A673 (cell line): ENCODE results near the gene S100Z. TPM values are rescaled to one million over a fixed set of nuclear protein-coding genes. Genes with fewer than 3 reads are reported as not detected.

Experiments
- BruUV-seq: library from RNA; stranded (reverse); fragments of 400-500 nt; replicated peaks from 2 replicates; lab custom pipeline; 2021; lab: Mats Ljungman, UMichigan
- CTCF ChIA-PET: fragments of 300-600 bp; sonication (Branson Sonifier 250); formaldehyde crosslinking; loops from one replicate; lab custom pipeline; 2022; ENCODE audit warnings: antibody characterized with exemption; lab: Charles Lee
- POLR2A ChIA-PET: fragments of 300-600 bp; sonication (Branson Sonifier 250); formaldehyde crosslinking; loops from one replicate; lab custom pipeline; 2022; ENCODE audit warnings: antibody characterized with exemption; ENCODE audit not compliant: low non-redundant PET; lab: Charles Lee
- DNase-seq: peaks from one replicate; pipeline ENCODE4 v3.0.0-alpha.2; 2015; ENCODE audit warnings: low spot score
- H3K27ac ChIP-seq: fragments of 200-600 bp; sonication (generic); 2 replicates; pipeline ENCODE4 v1.5.1; 2016; ENCODE audit warnings: mixed run types, low read depth, mild to moderate bottlenecking, mixed read lengths, antibody characterized with exemption, low read length; ENCODE audit not compliant: poor library complexity, severe bottlenecking
- H3K27me3 ChIP-seq: fragments of 200-600 bp; sonication (generic); replicated peaks from 2 replicates; pipeline ENCODE4 v1.6.1; 2017; ENCODE audit warnings: mixed run types, low read depth, mild to moderate bottlenecking, mixed read lengths, antibody characterized with exemption, low read length; ENCODE audit not compliant: insufficient read depth, poor library complexity
- H3K36me3 ChIP-seq: fragments of 200-600 bp; sonication (generic); 2 replicates; pipeline ENCODE4 v1.6.1; 2016; ENCODE audit warnings: mixed run types, mild to moderate bottlenecking, mixed read lengths, antibody characterized with exemption, low read length; ENCODE audit not compliant: insufficient read depth, poor library complexity, severe bottlenecking
- H3K4me1 ChIP-seq: fragments of 200-600 bp; sonication (generic); 2 replicates; pipeline ENCODE4 v1.6.1; 2017; ENCODE audit warnings: mixed run types, mild to moderate bottlenecking, mixed read lengths, antibody characterized with exemption, low read length; ENCODE audit not compliant: insufficient read depth, poor library complexity, severe bottlenecking
- H3K4me3 ChIP-seq: fragments of 200-600 bp; sonication (generic); 2 replicates; pipeline ENCODE4 v1.5.1; 2016; ENCODE audit warnings: low read depth, mixed run types, mild to moderate bottlenecking, mixed read lengths, low read length; ENCODE audit not compliant: poor library complexity, severe bottlenecking
- H3K9me3 ChIP-seq: fragments of 200-600 bp; sonication (generic); 2 replicates; pipeline ENCODE4 v1.6.1; 2016; ENCODE audit warnings: mixed run types, low read depth, mild to moderate bottlenecking, mixed read lengths, antibody characterized with exemption, low read length; ENCODE audit not compliant: poor library complexity, severe bottlenecking
- CTCF ChIP-seq: fragments of 300-800, 200-600 bp; sonication (generic); conservative IDR thresholded peaks from 2 replicates; pipeline ENCODE4 v1.5.1; 2017; ENCODE audit warnings: low read depth, mild to moderate bottlenecking, antibody characterized with exemption, low read length, moderate library complexity, mixed read lengths
- EZH2 ChIP-seq: fragments of 200-600 bp; sonication (generic); IDR thresholded peaks from 2 replicates; pipeline ENCODE4 v1.6.1; 2017; ENCODE audit warnings: borderline replicate concordance, low read depth, mild to moderate bottlenecking, mixed read lengths, antibody characterized with exemption, low read length; ENCODE audit not compliant: poor library complexity, severe bottlenecking
- intact Hi-C: fragments of 100-400 bp; cut with micrococcal nuclease; formaldehyde crosslinking; loops from one replicate; pipeline ENCODE4 v1.10.0; 2022; ENCODE audit not compliant: unreplicated experiment
- total RNA-seq: library from RNA; stranded (reverse); gene quantifications from 2 replicates; pipeline ENCODE4 v1.2.3, GENCODE V29; 2021

Gene S100Z
- total RNA-seq, 1 experiment from 2014 or later = not detected

GRCh38 chr5:76838481-76839261, 11.1 kb upstream of the S100Z start:
- intact Hi-C loops = no loop called here
- no peak overlapping the region for H3K4me3 ChIP-seq
- H3K9me3 ChIP-seq = no peaks in the 10 kb centered on the region
- TF ChIP-seq EZH2 = no peak
- ChIA-PET CTCF (no interaction called here), POLR2A (no interaction called here)
- no peak overlapping the region for H3K27ac ChIP-seq
- H3K4me1 ChIP-seq = peaks cover 5% of the 10 kb centered on the region
- no peaks in the 10 kb centered on the region for H3K36me3 ChIP-seq
- no peaks in the 10 kb centered on the region for H3K27me3 ChIP-seq
- DNase-seq = peak; percentile 23
- no TSS peak for BruUV-seq

- Histone ChIP-seq H3K27me3 (no peaks in the 10 kb centered on the region), H3K4me3 (no peak overlapping the region), H3K27ac (no peak overlapping the region), H3K36me3 (no peaks in the 10 kb centered on the region), H3K4me1 (peaks cover 5% of the 10 kb centered on the region), H3K9me3 (no peaks in the 10 kb centered on the region)
- TF ChIP-seq CTCF = no peak
- no peak for TF ChIP-seq EZH2
- no peak for DNase-seq
- intact Hi-C loops = no loop called here
- ChIA-PET CTCF (no interaction called here), POLR2A (no interaction called here)
- no TSS peak for BruUV-seq
These were observed 8.5 kb upstream of the S100Z start for GRCh38 chr5:76841361-76841760.

GRCh38 chr5:76845890-76846289, 3.9 kb upstream of the S100Z start:
- Histone ChIP-seq H3K36me3 (no peaks in the 10 kb centered on the region), H3K4me3 (no peak overlapping the region), H3K9me3 (no peaks in the 10 kb centered on the region), H3K27me3 (no peaks in the 10 kb centered on the region), H3K27ac (no peak overlapping the region), H3K4me1 (no peaks in the 10 kb centered on the region)
- no peak for DNase-seq
- BruUV-seq = no TSS peak
- no peak for TF ChIP-seq EZH2
- no peak for TF ChIP-seq CTCF
- ChIA-PET CTCF (no interaction called here), POLR2A (no interaction called here)
- intact Hi-C loops = no loop called here
